WTC11 (cell line): ENCODE results near the gene SOD2. TPM values are rescaled to one million over a fixed set of nuclear protein-coding genes. Genes with fewer than 3 reads are reported as not detected.

Source experiments
- ARID4B ChIP-seq: sonication (generic); formaldehyde crosslinking; IDR thresholded peaks from 2 replicates; pipeline ENCODE4 v1.8.0; 2023; ENCODE audit warnings: missing genetic modification reagents, mild to moderate bottlenecking, borderline replicate concordance
- ATF3 ChIP-seq: sonication (generic); formaldehyde crosslinking; conservative IDR thresholded peaks from 2 replicates; pipeline ENCODE4 v1.8.1; 2022; ENCODE audit warnings: mild to moderate bottlenecking, missing genetic modification reagents
- TEAD4 ChIP-seq: sonication (generic); formaldehyde crosslinking; IDR thresholded peaks from 2 replicates; pipeline ENCODE4 v1.8.0; 2022; ENCODE audit warnings: mild to moderate bottlenecking, missing genetic modification reagents
- ZNF138 ChIP-seq: sonication (generic); formaldehyde crosslinking; conservative IDR thresholded peaks from 2 replicates; pipeline ENCODE4 v1.8.1; 2022; ENCODE audit warnings: mild to moderate bottlenecking, moderate library complexity, missing genetic modification reagents
- ZSCAN18 ChIP-seq: fragments of 250-450 bp; sonication (Bioruptor Pico); IDR thresholded peaks from 2 replicates; pipeline ENCODE4 v2.1.2; 2022; ENCODE audit warnings: mild to moderate bottlenecking, moderate library complexity
- total RNA-seq: library from RNA; stranded (reverse); gene quantifications from 3 replicates; pipeline ENCODE4 v1.2.3, GENCODE V29; 2021
- TF ChIP-seq, protein P1 (sequence below): sonication (generic); formaldehyde crosslinking; IDR thresholded peaks from 2 replicates; pipeline ENCODE4 v1.8.0; 2022; ENCODE audit warnings: missing genetic modification reagents
- TF ChIP-seq, protein P2 (sequence below): fragments of 250-450 bp; sonication (Bioruptor Pico); IDR thresholded peaks from 2 replicates; pipeline ENCODE4 v1.9.0; 2021; ENCODE audit warnings: mild to moderate bottlenecking
- TF ChIP-seq, protein P3 (sequence below): sonication (generic); formaldehyde crosslinking; conservative IDR thresholded peaks from 2 replicates; pipeline ENCODE4 v1.8.1; 2023; ENCODE audit warnings: mild to moderate bottlenecking, low read depth, missing genetic modification reagents, moderate library complexity
- TF ChIP-seq, protein P4 (sequence below): sonication (generic); formaldehyde crosslinking; IDR thresholded peaks from 2 replicates; pipeline ENCODE4 v1.8.1; 2023; ENCODE audit warnings: mild to moderate bottlenecking, moderate library complexity, missing genetic modification reagents

Gene SOD2
- total RNA-seq, 1 experiment from 2014 or later: 82.6 TPM

DNA sequence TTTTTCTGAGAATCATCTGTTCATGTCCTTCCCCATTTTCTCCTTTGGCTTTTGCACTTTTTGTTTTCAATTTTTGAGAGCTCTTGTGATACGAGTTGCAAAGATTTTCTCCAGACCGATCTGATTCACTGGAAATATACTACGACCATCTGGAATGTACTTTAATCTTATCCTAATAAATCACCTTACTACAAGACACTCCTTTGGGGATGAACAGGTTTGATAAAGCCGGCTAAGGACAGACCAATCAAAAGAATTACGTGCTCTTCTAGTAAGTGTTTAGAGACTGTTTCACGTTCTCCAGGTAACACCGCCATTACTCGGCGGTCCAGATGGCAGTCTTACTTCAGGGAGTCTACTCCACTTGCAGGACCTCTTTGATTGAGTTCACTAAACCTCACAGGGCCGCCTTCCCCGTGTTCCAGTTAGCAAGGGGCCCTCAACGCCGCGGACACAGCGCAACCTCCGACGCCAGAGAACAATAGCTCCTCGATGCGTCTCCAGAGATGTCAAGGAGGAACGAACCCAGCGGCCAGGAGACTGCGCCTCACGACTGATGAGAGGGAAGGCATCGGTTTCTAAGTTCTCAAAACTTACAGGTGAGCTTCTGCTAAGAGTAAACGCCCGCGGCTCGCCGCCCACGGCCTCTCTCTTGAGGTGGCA lies 33.3 kb upstream of the SOD2 start (continued):
- TF ChIP-seq ZSCAN18 (CRISPR knock-in tag): no peak
- TF ChIP-seq ARID4B (CRISPR knock-in tag): no peak
- no peak for TF ChIP-seq TEAD4
- TF ChIP-seq, protein P1, sequence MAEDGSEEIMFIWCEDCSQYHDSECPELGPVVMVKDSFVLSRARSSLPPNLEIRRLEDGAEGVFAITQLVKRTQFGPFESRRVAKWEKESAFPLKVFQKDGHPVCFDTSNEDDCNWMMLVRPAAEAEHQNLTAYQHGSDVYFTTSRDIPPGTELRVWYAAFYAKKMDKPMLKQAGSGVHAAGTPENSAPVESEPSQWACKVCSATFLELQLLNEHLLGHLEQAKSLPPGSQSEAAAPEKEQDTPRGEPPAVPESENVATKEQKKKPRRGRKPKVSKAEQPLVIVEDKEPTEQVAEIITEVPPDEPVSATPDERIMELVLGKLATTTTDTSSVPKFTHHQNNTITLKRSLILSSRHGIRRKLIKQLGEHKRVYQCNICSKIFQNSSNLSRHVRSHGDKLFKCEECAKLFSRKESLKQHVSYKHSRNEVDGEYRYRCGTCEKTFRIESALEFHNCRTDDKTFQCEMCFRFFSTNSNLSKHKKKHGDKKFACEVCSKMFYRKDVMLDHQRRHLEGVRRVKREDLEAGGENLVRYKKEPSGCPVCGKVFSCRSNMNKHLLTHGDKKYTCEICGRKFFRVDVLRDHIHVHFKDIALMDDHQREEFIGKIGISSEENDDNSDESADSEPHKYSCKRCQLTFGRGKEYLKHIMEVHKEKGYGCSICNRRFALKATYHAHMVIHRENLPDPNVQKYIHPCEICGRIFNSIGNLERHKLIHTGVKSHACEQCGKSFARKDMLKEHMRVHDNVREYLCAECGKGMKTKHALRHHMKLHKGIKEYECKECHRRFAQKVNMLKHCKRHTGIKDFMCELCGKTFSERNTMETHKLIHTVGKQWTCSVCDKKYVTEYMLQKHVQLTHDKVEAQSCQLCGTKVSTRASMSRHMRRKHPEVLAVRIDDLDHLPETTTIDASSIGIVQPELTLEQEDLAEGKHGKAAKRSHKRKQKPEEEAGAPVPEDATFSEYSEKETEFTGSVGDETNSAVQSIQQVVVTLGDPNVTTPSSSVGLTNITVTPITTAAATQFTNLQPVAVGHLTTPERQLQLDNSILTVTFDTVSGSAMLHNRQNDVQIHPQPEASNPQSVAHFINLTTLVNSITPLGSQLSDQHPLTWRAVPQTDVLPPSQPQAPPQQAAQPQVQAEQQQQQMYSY (CRISPR knock-in tag): no peak
- no peak for TF ChIP-seq ATF3
- TF ChIP-seq ZNF138 (CRISPR knock-in tag): no peak
- TF ChIP-seq, protein P2, sequence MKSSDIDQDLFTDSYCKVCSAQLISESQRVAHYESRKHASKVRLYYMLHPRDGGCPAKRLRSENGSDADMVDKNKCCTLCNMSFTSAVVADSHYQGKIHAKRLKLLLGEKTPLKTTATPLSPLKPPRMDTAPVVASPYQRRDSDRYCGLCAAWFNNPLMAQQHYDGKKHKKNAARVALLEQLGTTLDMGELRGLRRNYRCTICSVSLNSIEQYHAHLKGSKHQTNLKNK (CRISPR knock-in tag): no peak
- TF ChIP-seq, protein P3, sequence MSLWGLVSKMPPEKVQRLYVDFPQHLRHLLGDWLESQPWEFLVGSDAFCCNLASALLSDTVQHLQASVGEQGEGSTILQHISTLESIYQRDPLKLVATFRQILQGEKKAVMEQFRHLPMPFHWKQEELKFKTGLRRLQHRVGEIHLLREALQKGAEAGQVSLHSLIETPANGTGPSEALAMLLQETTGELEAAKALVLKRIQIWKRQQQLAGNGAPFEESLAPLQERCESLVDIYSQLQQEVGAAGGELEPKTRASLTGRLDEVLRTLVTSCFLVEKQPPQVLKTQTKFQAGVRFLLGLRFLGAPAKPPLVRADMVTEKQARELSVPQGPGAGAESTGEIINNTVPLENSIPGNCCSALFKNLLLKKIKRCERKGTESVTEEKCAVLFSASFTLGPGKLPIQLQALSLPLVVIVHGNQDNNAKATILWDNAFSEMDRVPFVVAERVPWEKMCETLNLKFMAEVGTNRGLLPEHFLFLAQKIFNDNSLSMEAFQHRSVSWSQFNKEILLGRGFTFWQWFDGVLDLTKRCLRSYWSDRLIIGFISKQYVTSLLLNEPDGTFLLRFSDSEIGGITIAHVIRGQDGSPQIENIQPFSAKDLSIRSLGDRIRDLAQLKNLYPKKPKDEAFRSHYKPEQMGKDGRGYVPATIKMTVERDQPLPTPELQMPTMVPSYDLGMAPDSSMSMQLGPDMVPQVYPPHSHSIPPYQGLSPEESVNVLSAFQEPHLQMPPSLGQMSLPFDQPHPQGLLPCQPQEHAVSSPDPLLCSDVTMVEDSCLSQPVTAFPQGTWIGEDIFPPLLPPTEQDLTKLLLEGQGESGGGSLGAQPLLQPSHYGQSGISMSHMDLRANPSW (CRISPR knock-in tag): no peak
- TF ChIP-seq, protein P4, sequence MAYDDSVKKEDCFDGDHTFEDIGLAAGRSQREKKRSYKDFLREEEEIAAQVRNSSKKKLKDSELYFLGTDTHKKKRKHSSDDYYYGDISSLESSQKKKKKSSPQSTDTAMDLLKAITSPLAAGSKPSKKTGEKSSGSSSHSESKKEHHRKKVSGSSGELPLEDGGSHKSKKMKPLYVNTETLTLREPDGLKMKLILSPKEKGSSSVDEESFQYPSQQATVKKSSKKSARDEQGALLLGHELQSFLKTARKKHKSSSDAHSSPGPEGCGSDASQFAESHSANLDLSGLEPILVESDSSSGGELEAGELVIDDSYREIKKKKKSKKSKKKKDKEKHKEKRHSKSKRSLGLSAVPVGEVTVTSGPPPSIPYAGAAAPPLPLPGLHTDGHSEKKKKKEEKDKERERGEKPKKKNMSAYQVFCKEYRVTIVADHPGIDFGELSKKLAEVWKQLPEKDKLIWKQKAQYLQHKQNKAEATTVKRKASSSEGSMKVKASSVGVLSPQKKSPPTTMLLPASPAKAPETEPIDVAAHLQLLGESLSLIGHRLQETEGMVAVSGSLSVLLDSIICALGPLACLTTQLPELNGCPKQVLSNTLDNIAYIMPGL (CRISPR knock-in tag): no peak
